K562 (cell line): ENCODE results near the gene CSRNP2. TPM values are rescaled to one million over a fixed set of nuclear protein-coding genes. Genes with fewer than 3 reads are reported as not detected.
A peak's percentile ranks its signal among the peaks of the same experiment; 100 is the strongest.

Experiments
- ARID4B ChIP-seq: sonication (generic); formaldehyde crosslinking; IDR thresholded peaks from 2 replicates; pipeline ENCODE4 v1.8.0; 2022; ENCODE audit warnings: mild to moderate bottlenecking, missing genetic modification reagents
- ASH1L ChIP-seq: fragments of 450-650 bp; IDR thresholded peaks from 2 replicates; pipeline ENCODE4 v1.6.1; 2018; ENCODE audit warnings: borderline replicate concordance, mild to moderate bottlenecking, low read depth; ENCODE audit not compliant: partially characterized antibody
- EGR1 ChIP-seq: fragments of 450-650 bp; conservative IDR thresholded peaks from 2 replicates; pipeline ENCODE4 v1.6.1; 2017; ENCODE audit warnings: mild to moderate bottlenecking
- HNRNPL ChIP-seq: fragments of 200-400 bp; formaldehyde crosslinking; IDR thresholded peaks from 2 replicates; pipeline ENCODE4 v1.6.1; 2017; ENCODE audit warnings: low read depth, mild to moderate bottlenecking, low read length
- SMAD4 ChIP-seq: fragments of 250-450 bp; sonication (Bioruptor Pico); conservative IDR thresholded peaks from 2 replicates; pipeline ENCODE4 v1.8.0; 2021; ENCODE audit warnings: inconsistent platforms, mild to moderate bottlenecking, moderate library complexity
- SNAPC5 ChIP-seq: fragments of 250-450 bp; sonication (Bioruptor Pico); IDR thresholded peaks from 2 replicates; pipeline ENCODE4 v1.8.0; 2021; ENCODE audit warnings: moderate library complexity, mild to moderate bottlenecking, inconsistent platforms
- ZNF121 ChIP-seq: sonication (generic); formaldehyde crosslinking; conservative IDR thresholded peaks from 2 replicates; pipeline ENCODE4 v1.8.0; 2022; ENCODE audit warnings: missing genetic modification reagents
- polyA plus RNA-seq, 8 experiments: library from polyadenylated mRNA; depleted of rRNA in 4 of 8; stranded (reverse) in 5 of 8; unstranded in 3 of 8; fragments of >200 nt; fragmentation: Nextera tagmentation in 2 of 8; fragmentation: Illumina TruSeq in 1 of 8; extraction: Ambion mirVana in 2 of 8; extraction: Trizol in 1 of 8; gene quantifications; 2 replicates each; pipeline versions ENCODE4 v1.2.1 to v1.2.3, GENCODE V29; 2011 to 2014; ENCODE audit warnings: inconsistent platforms in 1 of 8, missing spikeins in 1 of 8
- total RNA-seq, 7 experiments: library from RNA; depleted of rRNA in 6 of 7; stranded (reverse); fragments of >200 nt in 6 of 7; fragmentation: Illumina TruSeq in 2 of 7; extraction: Trizol in 2 of 7; gene quantifications; 2 replicates each; pipeline versions ENCODE4 v1.2.1 to v1.2.3, GENCODE V29; 2011 to 2021; ENCODE audit warnings: low replicate concordance in 1 of 7
- TF ChIP-seq, protein P1 (sequence below): sonication (generic); formaldehyde crosslinking; IDR thresholded peaks from 2 replicates; pipeline ENCODE4 v1.9.0; 2022; ENCODE audit warnings: mild to moderate bottlenecking, missing genetic modification reagents
- TF ChIP-seq, protein P2 (sequence below): fragments of 200-600 bp; sonication (generic); IDR thresholded peaks from one replicate; pipeline ENCODE4 v1.6.1; 2012; ENCODE audit warnings: mild to moderate bottlenecking, low read depth, low read length, inconsistent platforms

Gene CSRNP2
- total and polyA plus RNA-seq, 9 of the 15 experiments (the other 6 are each of a cell fraction or from before 2014, with no cell fraction given) = 1.6 to 13.9 (median 5.9) TPM

DNA sequence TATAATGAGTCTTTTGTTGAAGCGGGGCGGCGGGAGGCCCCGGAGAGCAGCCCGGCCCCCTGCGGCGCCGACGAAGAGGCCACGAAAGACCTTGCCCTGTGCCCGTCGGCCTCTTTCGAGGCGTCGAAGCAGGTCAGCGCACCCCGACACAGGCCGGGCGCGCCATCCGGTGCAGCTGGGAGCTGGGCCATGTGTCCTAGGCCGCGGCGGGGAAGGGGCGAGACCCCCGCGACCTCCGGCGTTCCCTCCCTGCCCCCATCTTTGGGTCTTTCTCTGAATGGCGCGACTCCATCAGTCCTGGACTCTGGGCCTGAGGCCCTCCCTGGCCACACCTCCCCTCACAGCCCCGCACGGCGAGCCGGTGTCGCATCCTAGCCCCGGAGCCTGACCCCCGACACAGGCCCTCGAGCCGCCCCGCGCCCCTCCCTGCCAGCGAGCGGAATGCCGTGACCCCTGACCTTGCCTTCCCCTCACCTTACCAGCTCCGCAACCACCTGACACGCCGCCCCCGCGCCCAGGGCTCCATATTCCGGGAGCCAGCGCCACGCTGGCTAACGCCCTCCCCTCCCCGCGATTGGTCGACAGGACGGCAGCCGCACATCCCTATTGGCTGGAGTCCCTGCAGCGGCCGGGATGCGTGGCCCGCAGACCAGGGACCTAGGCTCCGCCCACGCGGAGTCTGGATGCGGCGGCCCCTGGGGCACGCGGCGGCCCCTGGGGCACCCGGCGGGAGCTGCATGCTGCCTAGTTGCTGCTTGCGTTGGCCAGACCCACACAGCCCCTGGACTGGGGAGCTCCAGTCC is 57.4 kb downstream of the CSRNP2 start, which contains the start of gene SLC11A2 (continued):
- TF ChIP-seq, protein P1, sequence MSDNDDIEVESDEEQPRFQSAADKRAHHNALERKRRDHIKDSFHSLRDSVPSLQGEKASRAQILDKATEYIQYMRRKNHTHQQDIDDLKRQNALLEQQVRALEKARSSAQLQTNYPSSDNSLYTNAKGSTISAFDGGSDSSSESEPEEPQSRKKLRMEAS = peak; percentile 99
- TF ChIP-seq ARID4B (CRISPR knock-in tag) (peak; percentile 58; the same call in 1 of the 2 replicates), SMAD4 (peak; percentile 81), ZNF121 (CRISPR knock-in tag) (no peak), EGR1 (peak; percentile 99), ASH1L (peak; percentile 85), SNAPC5 (CRISPR knock-in tag) (no peak), HNRNPL (peak; percentile 73; the same call in 1 of the 2 replicates)
- TF ChIP-seq, protein P2, sequence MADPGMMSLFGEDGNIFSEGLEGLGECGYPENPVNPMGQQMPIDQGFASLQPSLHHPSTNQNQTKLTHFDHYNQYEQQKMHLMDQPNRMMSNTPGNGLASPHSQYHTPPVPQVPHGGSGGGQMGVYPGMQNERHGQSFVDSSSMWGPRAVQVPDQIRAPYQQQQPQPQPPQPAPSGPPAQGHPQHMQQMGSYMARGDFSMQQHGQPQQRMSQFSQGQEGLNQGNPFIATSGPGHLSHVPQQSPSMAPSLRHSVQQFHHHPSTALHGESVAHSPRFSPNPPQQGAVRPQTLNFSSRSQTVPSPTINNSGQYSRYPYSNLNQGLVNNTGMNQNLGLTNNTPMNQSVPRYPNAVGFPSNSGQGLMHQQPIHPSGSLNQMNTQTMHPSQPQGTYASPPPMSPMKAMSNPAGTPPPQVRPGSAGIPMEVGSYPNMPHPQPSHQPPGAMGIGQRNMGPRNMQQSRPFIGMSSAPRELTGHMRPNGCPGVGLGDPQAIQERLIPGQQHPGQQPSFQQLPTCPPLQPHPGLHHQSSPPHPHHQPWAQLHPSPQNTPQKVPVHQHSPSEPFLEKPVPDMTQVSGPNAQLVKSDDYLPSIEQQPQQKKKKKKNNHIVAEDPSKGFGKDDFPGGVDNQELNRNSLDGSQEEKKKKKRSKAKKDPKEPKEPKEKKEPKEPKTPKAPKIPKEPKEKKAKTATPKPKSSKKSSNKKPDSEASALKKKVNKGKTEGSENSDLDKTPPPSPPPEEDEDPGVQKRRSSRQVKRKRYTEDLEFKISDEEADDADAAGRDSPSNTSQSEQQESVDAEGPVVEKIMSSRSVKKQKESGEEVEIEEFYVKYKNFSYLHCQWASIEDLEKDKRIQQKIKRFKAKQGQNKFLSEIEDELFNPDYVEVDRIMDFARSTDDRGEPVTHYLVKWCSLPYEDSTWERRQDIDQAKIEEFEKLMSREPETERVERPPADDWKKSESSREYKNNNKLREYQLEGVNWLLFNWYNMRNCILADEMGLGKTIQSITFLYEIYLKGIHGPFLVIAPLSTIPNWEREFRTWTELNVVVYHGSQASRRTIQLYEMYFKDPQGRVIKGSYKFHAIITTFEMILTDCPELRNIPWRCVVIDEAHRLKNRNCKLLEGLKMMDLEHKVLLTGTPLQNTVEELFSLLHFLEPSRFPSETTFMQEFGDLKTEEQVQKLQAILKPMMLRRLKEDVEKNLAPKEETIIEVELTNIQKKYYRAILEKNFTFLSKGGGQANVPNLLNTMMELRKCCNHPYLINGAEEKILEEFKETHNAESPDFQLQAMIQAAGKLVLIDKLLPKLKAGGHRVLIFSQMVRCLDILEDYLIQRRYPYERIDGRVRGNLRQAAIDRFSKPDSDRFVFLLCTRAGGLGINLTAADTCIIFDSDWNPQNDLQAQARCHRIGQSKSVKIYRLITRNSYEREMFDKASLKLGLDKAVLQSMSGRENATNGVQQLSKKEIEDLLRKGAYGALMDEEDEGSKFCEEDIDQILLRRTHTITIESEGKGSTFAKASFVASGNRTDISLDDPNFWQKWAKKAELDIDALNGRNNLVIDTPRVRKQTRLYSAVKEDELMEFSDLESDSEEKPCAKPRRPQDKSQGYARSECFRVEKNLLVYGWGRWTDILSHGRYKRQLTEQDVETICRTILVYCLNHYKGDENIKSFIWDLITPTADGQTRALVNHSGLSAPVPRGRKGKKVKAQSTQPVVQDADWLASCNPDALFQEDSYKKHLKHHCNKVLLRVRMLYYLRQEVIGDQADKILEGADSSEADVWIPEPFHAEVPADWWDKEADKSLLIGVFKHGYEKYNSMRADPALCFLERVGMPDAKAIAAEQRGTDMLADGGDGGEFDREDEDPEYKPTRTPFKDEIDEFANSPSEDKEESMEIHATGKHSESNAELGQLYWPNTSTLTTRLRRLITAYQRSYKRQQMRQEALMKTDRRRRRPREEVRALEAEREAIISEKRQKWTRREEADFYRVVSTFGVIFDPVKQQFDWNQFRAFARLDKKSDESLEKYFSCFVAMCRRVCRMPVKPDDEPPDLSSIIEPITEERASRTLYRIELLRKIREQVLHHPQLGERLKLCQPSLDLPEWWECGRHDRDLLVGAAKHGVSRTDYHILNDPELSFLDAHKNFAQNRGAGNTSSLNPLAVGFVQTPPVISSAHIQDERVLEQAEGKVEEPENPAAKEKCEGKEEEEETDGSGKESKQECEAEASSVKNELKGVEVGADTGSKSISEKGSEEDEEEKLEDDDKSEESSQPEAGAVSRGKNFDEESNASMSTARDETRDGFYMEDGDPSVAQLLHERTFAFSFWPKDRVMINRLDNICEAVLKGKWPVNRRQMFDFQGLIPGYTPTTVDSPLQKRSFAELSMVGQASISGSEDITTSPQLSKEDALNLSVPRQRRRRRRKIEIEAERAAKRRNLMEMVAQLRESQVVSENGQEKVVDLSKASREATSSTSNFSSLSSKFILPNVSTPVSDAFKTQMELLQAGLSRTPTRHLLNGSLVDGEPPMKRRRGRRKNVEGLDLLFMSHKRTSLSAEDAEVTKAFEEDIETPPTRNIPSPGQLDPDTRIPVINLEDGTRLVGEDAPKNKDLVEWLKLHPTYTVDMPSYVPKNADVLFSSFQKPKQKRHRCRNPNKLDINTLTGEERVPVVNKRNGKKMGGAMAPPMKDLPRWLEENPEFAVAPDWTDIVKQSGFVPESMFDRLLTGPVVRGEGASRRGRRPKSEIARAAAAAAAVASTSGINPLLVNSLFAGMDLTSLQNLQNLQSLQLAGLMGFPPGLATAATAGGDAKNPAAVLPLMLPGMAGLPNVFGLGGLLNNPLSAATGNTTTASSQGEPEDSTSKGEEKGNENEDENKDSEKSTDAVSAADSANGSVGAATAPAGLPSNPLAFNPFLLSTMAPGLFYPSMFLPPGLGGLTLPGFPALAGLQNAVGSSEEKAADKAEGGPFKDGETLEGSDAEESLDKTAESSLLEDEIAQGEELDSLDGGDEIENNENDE = no peak
